ENCODE measurements around the gene NKD2.

NKD2 gene

DNA sequence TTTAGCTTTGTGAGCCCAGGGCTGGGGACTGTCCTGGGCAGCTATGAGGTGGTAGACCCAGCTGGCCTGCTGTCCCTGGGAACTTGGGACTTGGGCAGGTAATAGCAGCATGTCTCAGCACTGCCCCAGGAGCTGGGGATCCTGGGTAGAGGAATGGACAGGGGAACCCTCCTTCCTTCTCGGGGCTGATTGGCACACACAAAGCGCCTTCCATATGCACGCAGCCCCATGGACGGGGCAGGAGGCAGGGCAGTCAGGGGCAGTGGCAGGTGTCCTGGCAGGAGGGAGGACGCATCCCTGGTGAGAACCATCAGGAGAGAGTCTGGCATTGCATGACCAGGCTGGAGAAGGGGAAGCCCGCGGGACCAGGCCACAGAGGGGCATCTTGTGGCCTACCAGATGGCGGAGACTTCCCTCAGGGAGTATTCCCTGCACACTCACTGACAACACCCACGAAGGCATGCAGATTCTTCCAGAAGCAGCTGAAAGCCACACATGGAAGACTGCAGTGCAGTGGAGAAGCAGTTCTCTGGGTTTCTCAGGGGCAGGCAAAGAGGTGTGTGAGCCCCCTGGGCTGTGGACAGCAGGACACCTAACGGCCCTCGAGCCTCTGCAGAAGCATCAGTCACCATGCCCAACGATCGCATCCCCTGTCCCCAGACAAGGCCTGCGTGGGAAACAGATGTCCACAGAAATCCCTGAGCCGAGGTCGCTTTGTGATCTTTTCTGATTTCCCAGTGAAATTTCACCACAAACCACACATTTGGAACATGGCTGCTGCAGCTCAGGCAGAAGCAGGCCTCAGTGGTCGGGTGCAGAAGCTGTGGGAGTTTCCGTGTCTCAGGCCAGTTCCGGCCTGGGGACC lies 7.0 kb upstream of the NKD2 start:
- DNase-seq = no peak

DNA sequence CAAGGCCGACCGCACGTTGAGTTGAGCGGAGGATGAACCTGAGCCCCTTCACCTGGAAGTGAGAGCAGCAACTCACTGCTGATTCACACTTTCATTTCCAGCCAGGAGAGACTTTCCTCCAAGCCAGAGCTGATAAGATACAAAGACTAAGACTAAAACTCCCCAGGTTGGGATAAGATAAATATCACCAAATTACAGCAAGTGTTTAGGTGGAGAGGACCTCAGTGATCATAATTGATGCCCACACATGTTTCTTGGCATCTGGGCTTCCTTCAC lies 6.4 kb upstream of the NKD2 start:
- DNase-seq = no peak

DNA sequence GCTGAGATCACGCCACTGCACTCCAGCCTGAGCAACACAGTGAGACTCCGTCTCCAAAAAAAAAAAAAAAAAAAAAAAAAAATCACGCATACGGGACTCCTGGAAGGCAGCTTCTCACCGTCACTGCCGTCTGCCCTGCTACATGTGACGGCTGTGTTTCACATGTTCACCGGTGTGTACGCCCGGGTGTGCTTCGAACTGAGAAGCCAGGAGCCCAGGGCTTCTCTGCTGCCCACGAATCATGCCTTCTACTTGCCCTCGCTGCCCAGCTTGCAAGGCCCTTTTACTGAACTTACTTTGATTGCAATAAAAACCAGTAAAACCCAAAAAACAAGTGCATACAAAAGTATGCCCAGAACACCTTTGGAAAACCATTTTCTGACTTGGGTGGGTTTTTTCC lies 5.8 kb upstream of the NKD2 start:
- no peak for DNase-seq

- peak; percentile 22 for DNase-seq
Observed at GRCh38 chr5:1003296-1003937, 5.2 kb upstream of the NKD2 start.

- peak; percentile 49 for DNase-seq
Observed at GRCh38 chr5:1004461-1005248, 3.9 kb upstream of the NKD2 start.

DNA sequence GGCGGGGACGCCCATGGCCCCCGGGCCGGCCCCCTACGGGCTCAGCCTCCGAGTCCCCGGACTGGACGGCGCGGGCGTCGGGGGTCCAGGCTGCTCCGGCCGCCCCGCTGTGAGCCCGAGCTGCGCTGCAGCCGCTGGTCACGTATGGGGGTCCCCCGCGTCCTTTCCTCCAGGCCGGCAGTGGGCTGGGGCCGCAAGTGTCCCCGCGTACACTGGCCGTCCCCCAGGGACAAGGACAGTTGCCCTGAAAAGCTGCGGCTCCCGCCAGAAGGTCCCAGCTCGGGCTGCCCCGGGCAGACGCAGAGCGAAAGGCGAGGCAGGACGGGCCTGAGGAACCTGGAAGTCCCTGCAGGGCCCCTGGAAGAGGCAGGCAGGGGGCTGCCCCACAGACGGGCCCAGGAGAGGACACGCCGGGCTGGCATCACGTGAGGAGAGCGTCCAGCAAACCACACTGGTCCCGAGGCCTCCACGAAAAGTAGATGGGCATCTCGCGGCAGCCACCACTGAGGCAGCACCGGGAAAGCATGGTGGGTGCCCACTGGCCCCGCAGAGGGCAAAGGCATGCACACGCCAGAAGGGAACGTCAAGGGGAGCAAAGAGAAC lies 3.3 kb upstream of the NKD2 start:
- DNase-seq = no peak

- DNase-seq = no peak
Observed at GRCh38 chr5:1005904-1006655, 2.5 kb upstream of the NKD2 start.

DNA sequence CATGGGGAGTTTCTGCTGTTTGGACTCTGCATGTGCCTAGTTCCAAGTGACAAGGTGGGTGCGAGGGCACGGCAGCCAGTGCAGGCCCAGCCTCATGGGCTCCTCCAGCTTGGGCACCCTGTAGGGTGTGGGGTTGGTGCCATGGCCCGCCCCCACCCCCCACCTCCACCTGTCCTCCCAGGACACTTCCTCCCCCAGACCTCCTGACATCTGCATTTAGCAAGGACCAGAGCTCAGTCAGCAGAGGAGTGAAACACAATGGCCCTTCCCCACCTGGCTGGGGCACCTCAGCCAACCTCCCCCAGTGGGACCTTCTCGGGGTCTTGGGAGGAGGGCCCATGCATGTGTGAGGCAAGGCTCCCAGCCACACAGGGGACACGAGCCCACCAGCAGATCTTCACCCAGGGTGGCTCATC lies 1.9 kb upstream of the NKD2 start:
- DNase-seq = no peak

- DNase-seq = no peak
Observed at GRCh38 chr5:1007221-1007680, 1.4 kb upstream of the NKD2 start.

GRCh38 chr5:1007681-1008450 lies 736 bp upstream of the NKD2 start:
- no peak for DNase-seq

- DNase-seq = no peak
Observed at GRCh38 chr5:1009359-1010180, 968 bp downstream of the NKD2 start.

DNA sequence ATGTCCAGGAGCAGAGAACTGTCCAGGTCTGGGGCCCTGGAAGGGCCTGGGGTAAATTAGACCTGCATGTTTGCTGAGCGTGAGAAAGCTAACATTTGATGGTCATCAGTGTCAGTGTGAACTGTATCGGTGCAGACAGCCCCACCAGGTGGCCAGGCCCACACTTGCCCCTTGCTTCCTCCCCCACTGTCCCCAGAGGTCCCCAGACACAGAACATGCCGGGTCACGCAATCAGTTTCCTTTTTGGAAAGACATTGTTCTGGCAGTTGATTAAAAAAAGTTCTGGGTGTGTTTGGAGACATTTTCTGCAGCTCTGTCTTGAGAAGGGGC lies 1.5 kb downstream of the NKD2 start:
- no peak for DNase-seq

DNA sequence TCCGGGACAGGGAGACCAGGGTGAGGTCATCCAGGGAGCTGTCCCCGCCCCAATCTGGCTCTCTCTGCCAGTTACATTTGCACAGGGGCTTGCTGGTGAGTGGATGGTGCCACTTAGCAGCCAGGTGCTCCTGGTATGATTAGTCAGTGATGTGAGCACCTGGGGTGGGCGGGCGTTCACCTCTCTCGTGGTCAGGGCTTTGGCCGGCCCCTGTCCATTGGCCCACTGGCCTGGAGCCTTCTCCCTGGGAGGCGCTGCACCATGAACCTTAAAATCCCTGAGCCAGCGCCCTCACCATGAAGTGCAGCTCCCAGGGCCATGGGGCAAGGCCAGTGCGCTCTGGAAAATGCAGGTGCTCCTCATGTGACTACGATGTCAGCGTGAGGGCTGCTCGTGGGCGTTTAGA lies 2.0 kb downstream of the NKD2 start:
- DNase-seq = no peak

GRCh38 chr5:1011226-1011631 lies 2.6 kb downstream of the NKD2 start:
- DNase-seq = peak; percentile 37

GRCh38 chr5:1011741-1012312 lies 3.2 kb downstream of the NKD2 start:
- DNase-seq = no peak

GRCh38 chr5:1012313-1012841 lies 3.8 kb downstream of the NKD2 start:
- no peak for DNase-seq

DNA sequence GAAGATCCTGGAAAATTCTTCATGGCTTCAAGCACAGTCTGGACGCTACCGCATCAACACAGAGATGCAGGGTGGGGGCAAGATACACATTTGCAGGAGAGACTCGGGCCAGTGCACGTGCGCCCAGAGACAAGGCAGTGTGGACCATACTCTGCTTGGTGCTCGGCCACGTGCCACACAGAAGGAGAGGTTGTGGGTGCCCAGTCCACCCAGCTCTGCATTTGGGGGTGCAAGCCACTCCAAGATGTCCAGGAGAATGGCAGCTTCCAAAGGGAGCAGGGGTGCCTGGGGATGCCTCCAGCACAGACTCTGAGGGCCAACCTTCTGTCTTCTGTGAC lies 4.3 kb downstream of the NKD2 start:
- DNase-seq = no peak

DNA sequence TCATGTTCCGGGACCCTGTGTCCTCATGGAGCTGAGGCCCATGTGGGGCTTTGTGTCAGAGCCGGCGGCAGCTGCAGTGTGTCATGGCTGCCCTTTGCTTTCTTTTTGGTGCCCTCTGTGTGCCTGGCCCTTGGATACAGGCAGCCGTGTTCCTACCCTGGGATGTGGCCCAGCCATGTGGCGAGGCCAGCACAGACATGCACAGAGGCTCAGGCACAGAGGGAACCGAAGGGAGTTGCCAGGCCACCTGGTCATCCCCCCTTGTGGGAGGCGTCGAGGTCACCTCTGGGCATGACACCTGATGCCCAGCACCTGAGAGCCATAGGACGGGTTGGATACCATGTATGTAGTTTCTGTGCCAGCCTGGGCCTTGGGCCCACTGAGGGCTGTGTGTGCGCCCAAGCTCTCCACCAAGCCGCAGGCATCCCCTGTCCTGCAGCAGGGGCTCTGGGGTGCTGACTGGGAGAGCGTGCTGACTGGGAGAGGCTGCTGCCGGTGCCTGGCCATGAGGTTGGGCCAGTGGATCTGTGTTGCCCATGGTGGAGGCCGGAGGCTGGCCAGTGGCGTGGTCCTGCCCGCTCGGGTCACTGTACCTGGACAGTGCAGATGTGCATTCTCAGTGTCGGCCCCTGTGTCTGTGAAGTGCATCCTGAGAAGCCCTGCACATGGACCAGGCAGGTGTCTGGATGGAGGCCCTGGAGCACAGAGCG lies 4.8 kb downstream of the NKD2 start:
- DNase-seq = no peak

DNA sequence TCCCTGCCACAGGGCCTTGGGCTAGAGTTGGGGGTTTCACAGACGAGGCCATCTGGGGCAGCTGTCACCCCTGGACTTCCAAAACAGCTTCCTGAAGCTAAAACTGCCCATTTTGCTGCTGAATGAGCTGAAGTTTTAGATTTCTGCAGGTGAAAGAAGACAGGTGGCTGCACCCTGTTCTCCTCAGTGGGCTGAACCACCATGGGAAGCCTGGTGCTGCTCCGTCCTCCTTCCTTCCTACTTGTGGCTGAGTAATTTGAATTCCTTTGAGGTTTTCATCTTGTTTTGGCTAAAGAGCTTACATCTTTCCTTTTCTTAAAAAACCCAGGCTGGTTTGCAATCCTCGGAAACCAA lies 5.3 kb downstream of the NKD2 start:
- DNase-seq = no peak

DNA sequence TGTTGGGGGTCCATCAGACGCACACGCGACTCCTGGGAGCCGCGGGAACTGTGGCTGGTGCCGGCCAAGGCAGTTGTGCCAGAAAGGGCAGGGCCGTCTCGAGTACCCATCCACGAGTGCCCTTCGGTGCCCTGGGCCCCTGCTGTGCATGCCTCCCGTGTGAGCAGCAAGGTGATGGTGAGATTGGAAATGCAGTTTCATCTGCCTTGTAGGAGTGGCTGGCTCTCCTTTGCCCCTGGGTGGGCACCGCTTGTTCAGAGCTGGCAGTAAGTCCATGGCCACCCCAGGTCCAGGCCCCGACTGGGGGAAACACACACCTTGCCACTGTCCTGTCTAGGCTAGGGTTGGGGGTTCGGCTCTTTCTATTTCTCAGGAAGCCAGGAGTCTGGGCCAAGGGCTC lies 5.7 kb downstream of the NKD2 start:
- DNase-seq = no peak
